ENCODE results near the gene KIAA1217. TPM values are rescaled to one million over a fixed set of nuclear protein-coding genes. Genes with fewer than 3 reads are reported as not detected.

Gene KIAA1217
- total and polyA plus RNA-seq, 9 of the 15 experiments (the other 6 are each of a cell fraction or from before 2014, with no cell fraction given) = 0.04 TPM; not detected in 8

- POLR2A ChIA-PET = no interaction called here
- CTCF ChIA-PET (ENCODE audit: low intra/inter-chr PET ratio) = no interaction called here
- BruUV-seq (replicated peaks) = no TSS peak
These were observed 270.9 kb downstream of the KIAA1217 start for GRCh38 chr10:24479806-24480205.

More at GRCh38 chr10:24479806-24480205, 270.9 kb downstream of the KIAA1217 start:
- no peaks in the 10 kb centered on the region for H3K4me1 ChIP-seq (replicated peaks in 1 of 2; ENCODE audit: control insufficient read depth in 2 of 2, insufficient read depth in 2 of 2, low read length in 2 of 2)
- no peaks in the 10 kb centered on the region for H3K36me3 ChIP-seq (ENCODE audit: control insufficient read depth, insufficient read depth, low read length)
- H3K4me2 ChIP-seq (ENCODE audit: insufficient read depth, low read length) = no peak overlapping the region
- ATAC-seq (no peak), DNase-seq (ENCODE audit: extremely low read depth in 1 of 4, low spot score in 3 of 4) (no peak), FAIRE-seq (no peak)
- no peak overlapping the region for H3K9ac ChIP-seq (ENCODE audit: insufficient read depth in 1 of 2, low read depth in 2 of 2, low read length in 2 of 2)
- H3K27ac ChIP-seq (ENCODE audit: extremely low read depth, low read depth, low read length) = no peak overlapping the region
- no peaks in the 10 kb centered on the region for H3K27me3 ChIP-seq (ENCODE audit: control insufficient read depth in 2 of 2, insufficient read depth in 2 of 2, low read length in 2 of 2)
- in situ Hi-C loops (cut with MboI) (no loop called here), intact Hi-C loops (cut with micrococcal nuclease) (no loop called here)
- H3K79me2 ChIP-seq (ENCODE audit: control insufficient read depth, insufficient read depth, low read length) = no peaks in the 10 kb centered on the region
- H3K4me3 ChIP-seq = no peak overlapping the region
- no peaks in the 10 kb centered on the region for H3K9me1 ChIP-seq (ENCODE audit: control insufficient read depth, insufficient read depth, low read length)
- no peaks in the 10 kb centered on the region for H3K9me3 ChIP-seq (replicated peaks; ENCODE audit: control insufficient read depth, insufficient read depth, low read depth, low read length)
- no peaks in the 10 kb centered on the region for H4K20me1 ChIP-seq (replicated peaks; ENCODE audit: control insufficient read depth, insufficient read depth, low read length)
- no peak for TF ChIP-seq ETV6 (IDR thresholded peaks at IDR 0.05; ENCODE audit: borderline replicate concordance in 1 of 2, low read depth in 2 of 2, low read length in 1 of 2)
- TF ChIP-seq ETV6 (CRISPR knock-in tag; IDR thresholded peaks at IDR 0.05; ENCODE audit: borderline replicate concordance) = no peak
- TF ChIP-seq CHD7 (IDR thresholded peaks at IDR 0.05; ENCODE audit: low read depth, low read length) = no peak
- TF ChIP-seq MAFK (IDR thresholded peaks at IDR 0.05; ENCODE audit: low read length) = no peak
- no peak for TF ChIP-seq RBM22 (IDR thresholded peaks at IDR 0.05; ENCODE audit: low read depth, low read length, poor library complexity, severe bottlenecking)
- TF ChIP-seq HDGF (IDR thresholded peaks at IDR 0.05) = no peak
- no peak for TF ChIP-seq ZNF398 (CRISPR knock-in tag; IDR thresholded peaks at IDR 0.05)
- TF ChIP-seq ZNF431 (CRISPR knock-in tag; IDR thresholded peaks at IDR 0.05) = no peak
- no peak overlapping the region for H2AFZ ChIP-seq (ENCODE audit: low read depth, low read length)
- WGBS (ENCODE audit: insufficient coverage, low coverage, missing lambda C conversion rate) = 0% methylated on average over 4 of the region's 4 CpGs
